GM21529 (cell line): ENCODE results near the gene CTBP1.
A peak's percentile ranks its signal among the peaks of the same experiment; 100 is the strongest.

ENCODE experiments used
- ATAC-seq: cut with Tn5 transposase; IDR thresholded peaks from one replicate; pipeline ENCODE4 v1.9.1; 2021; ENCODE audit not compliant: unreplicated experiment

The CTBP1 gene

GRCh38 chr4:1177274-1178141, 71.4 kb downstream of the CTBP1 start:
- no peak for ATAC-seq

- ATAC-seq = no peak
These were observed 72.3 kb downstream of the CTBP1 start for GRCh38 chr4:1176398-1177273.

GRCh38 chr4:1175635-1176229, 73.2 kb downstream of the CTBP1 start:
- no peak for ATAC-seq

- no peak for ATAC-seq
These were observed 73.8 kb downstream of the CTBP1 start for GRCh38 chr4:1174941-1175634.

GRCh38 chr4:1172971-1173757, 75.8 kb downstream of the CTBP1 start:
- ATAC-seq = no peak

- no peak for ATAC-seq
These were observed 76.6 kb downstream of the CTBP1 start, which contains the start of gene SPON2 for GRCh38 chr4:1172228-1172851. SPON2 (minus strand) TSS chr4:1172583.

GRCh38 chr4:1171311-1172227, 77.4 kb downstream of the CTBP1 start:
- ATAC-seq = no peak

- no peak for ATAC-seq
These were observed 78.0 kb downstream of the CTBP1 start for GRCh38 chr4:1170976-1171310.

- no peak for ATAC-seq
These were observed 78.6 kb downstream of the CTBP1 start for GRCh38 chr4:1170156-1170975.

GRCh38 chr4:1169691-1170096, 79.2 kb downstream of the CTBP1 start:
- ATAC-seq = no peak

GRCh38 chr4:1169171-1169671, 79.7 kb downstream of the CTBP1 start:
- no peak for ATAC-seq

GRCh38 chr4:1168191-1169101, 80.5 kb downstream of the CTBP1 start:
- ATAC-seq = no peak

GRCh38 chr4:1167244-1167949, 81.5 kb downstream of the CTBP1 start:
- ATAC-seq = peak; percentile 84

- no peak for ATAC-seq
These were observed 82.3 kb downstream of the CTBP1 start for GRCh38 chr4:1166509-1167243.

- no peak for ATAC-seq
These were observed 83.9 kb downstream of the CTBP1 start for GRCh38 chr4:1164956-1165545.
